ENCODE data around the gene REX1BD. TPM values are rescaled to one million over a fixed set of nuclear protein-coding genes. Genes with fewer than 3 reads are reported as not detected.

The REX1BD gene
- total and polyA plus RNA-seq, 8 donors: 20.4 to 52.1 (median 34.1) TPM

GRCh38 chr19:18551631-18552030, 37.0 kb upstream of the REX1BD start:
- no peaks in the 10 kb centered on the region for H3K4me1 ChIP-seq
- H3K4me3 ChIP-seq: no peak overlapping the region
- no peaks in the 10 kb centered on the region for H3K36me3 ChIP-seq
- ATAC-seq (no peak), DNase-seq (no peak)
- TF ChIP-seq CTCF (IDR thresholded peaks at IDR 0.05): no peak
- intact Hi-C loops (cut with DNase I): no loop called here
- H3K27ac ChIP-seq: no peak overlapping the region
- no peaks in the 10 kb centered on the region for H3K27me3 ChIP-seq
- no peaks in the 10 kb centered on the region for H3K9me3 ChIP-seq

GRCh38 chr19:18557411-18558201, 31.0 kb upstream of the REX1BD start, which contains the start of gene KXD1:
Gene KXD1, plus strand, starts transcription at chr19:18557870. Its CDS starts 4,187 bp downstream, at chr19:18562057.
- peak; percentile 99 for ATAC-seq
- peak within 1 kb of the TSS; percentile 82 to 94 for H3K27ac ChIP-seq
- peak; percentile 92 to 98 (median 98) for DNase-seq
- peaks cover 5 to 25% of the 10 kb centered on the region in 2 donors for H3K4me1 ChIP-seq
- intact Hi-C loops (cut with DNase I): no loop called here
- H3K27me3 ChIP-seq: no peaks in the 10 kb centered on the region
- peak within 1 kb of the TSS; percentile 84 to 97 for H3K4me3 ChIP-seq
- H3K9me3 ChIP-seq: no peaks in the 10 kb centered on the region
- H3K36me3 ChIP-seq: peaks cover 0 to 14% of the 10 kb centered on the region in 2 donors
- no peak for TF ChIP-seq CTCF (IDR thresholded peaks at IDR 0.05)

- no peaks in the 10 kb centered on the region for H3K27me3 ChIP-seq
- H3K36me3 ChIP-seq: peaks cover 0 to 19% of the 10 kb centered on the region in 2 donors
- intact Hi-C loops (cut with DNase I): no loop called here
- ATAC-seq (no peak), DNase-seq (no peak)
- peaks cover 5 to 25% of the 10 kb centered on the region in 2 donors for H3K4me1 ChIP-seq
- peak overlapping the region; percentile 82 to 94 for H3K27ac ChIP-seq
- no peaks in the 10 kb centered on the region for H3K9me3 ChIP-seq
- peak overlapping the region; percentile 84 to 97 for H3K4me3 ChIP-seq
- TF ChIP-seq CTCF (IDR thresholded peaks at IDR 0.05): no peak
Measured at GRCh38 chr19:18558202-18558555, 30.4 kb upstream of the REX1BD start.

GRCh38 chr19:18558604-18559003, 30.0 kb upstream of the REX1BD start:
- Histone ChIP-seq H3K36me3 (peaks cover 0 to 24% of the 10 kb centered on the region in 2 donors), H3K9me3 (no peaks in the 10 kb centered on the region), H3K27ac (peak overlapping the region; percentile 82 to 94), H3K4me1 (peaks cover 5 to 25% of the 10 kb centered on the region in 2 donors), H3K27me3 (no peaks in the 10 kb centered on the region), H3K4me3 (peak overlapping the region; percentile 84 to 97)
- intact Hi-C loops (cut with DNase I): no loop called here
- no peak for DNase-seq
- no peak for TF ChIP-seq CTCF (IDR thresholded peaks at IDR 0.05)
- ATAC-seq: no peak

- Histone ChIP-seq H3K27me3 (no peaks in the 10 kb centered on the region), H3K4me3 (no peak overlapping the region), H3K4me1 (peaks cover 5 to 25% of the 10 kb centered on the region in 2 donors), H3K36me3 (peaks cover 0 to 35% of the 10 kb centered on the region in 2 donors), H3K9me3 (no peaks in the 10 kb centered on the region), H3K27ac (no peak overlapping the region)
- DNase-seq (no peak), ATAC-seq (no peak)
- TF ChIP-seq CTCF (IDR thresholded peaks at IDR 0.05): no peak
- intact Hi-C loops (cut with DNase I): loop anchor here in 1 of 2 donors (10.0 kb wide), 1 partner anchor 95 kb away; no protein-coding TSS in a partner anchor
Measured at GRCh38 chr19:18559685-18560084, 28.9 kb upstream of the REX1BD start.
